A549 (cell line): Measurements from ENCODE around the gene CHMP3. TPM values are rescaled to one million over a fixed set of nuclear protein-coding genes. Genes with fewer than 3 reads are reported as not detected.

Source experiments
- ATAC-seq, 2 experiments: fragments of 200-7000 bp in 1 of 2; fragments of >200 bp in 1 of 2; cut with Nextera tagmentation in 1 of 2; cut with Tn5 transposase in 1 of 2; 3 replicates each; pipeline versions ENCODE4 v1.8.0 to v1.9.1; 2018 to 2020; ENCODE audit warnings: mild to moderate bottlenecking in 1 of 2, moderate library complexity in 1 of 2
- CTCF ChIA-PET: fragments of 300-600 bp; sonication (Branson Sonifier 250); formaldehyde crosslinking; extraction: SDS; loops from one replicate; lab custom pipeline; 2021; ENCODE audit warnings: antibody characterized with exemption, inconsistent platforms; lab: Yijun Ruan, JAX
- POLR2A ChIA-PET: fragments of 350-600 bp; formaldehyde crosslinking; extraction: SDS; loops from one replicate; lab custom pipeline; 2021; ENCODE audit warnings: antibody characterized with exemption, inconsistent platforms; lab: Yijun Ruan, JAX
- DNase-seq, 2 experiments: peaks; one replicate each; pipeline versions ENCODE4 v3.0.0 to v3.0.0-alpha.2; 2011 to 2016; ENCODE audit warnings: low read depth in 1 of 2, low spot score in 1 of 2
- FAIRE-seq: peaks from 2 replicates; lab custom pipeline; 2011; peaks lifted over from hg19 to GRCh38; lab: Jason Lieb, UNC
- H3K27ac ChIP-seq, 2 experiments: fragments of >200 bp; sonication (Bioruptor Twin); formaldehyde crosslinking; 3 replicates each; pipeline ENCODE4 v1.5.1; 2016 to 2017
- H3K4me1 ChIP-seq: fragments of >200 bp; sonication (Bioruptor Twin); formaldehyde crosslinking; 3 replicates; pipeline ENCODE4 v1.6.1; 2016
- H3K4me2 ChIP-seq: fragments of >200 bp; sonication (Bioruptor Twin); formaldehyde crosslinking; 3 replicates; pipeline ENCODE4 v1.6.1; 2016
- H3K4me3 ChIP-seq: fragments of >200 bp; sonication (Bioruptor Twin); formaldehyde crosslinking; 3 replicates; pipeline ENCODE4 v1.5.1; 2016
- H3K9me3 ChIP-seq: fragments of >200 bp; sonication (Bioruptor Twin); formaldehyde crosslinking; 3 replicates; pipeline ENCODE4 v1.6.1; 2016
- BHLHE40 ChIP-seq: IDR thresholded peaks from 2 replicates; pipeline ENCODE4 v1.6.1; 2012; ENCODE audit warnings: low read depth, low read length, inconsistent platforms
- CHD4 ChIP-seq: fragments of 200-600 bp; sonication (generic); IDR thresholded peaks from 2 replicates; pipeline ENCODE4 v1.6.1; 2016; ENCODE audit warnings: antibody characterized with exemption, mild to moderate bottlenecking, borderline replicate concordance
- ESRRA ChIP-seq: fragments of 150-350 bp; IDR thresholded peaks from 2 replicates; pipeline ENCODE4 v1.6.1; 2014; ENCODE audit warnings: mild to moderate bottlenecking, low read length, borderline replicate concordance
- FOSB ChIP-seq: fragments of 250-450 bp; sonication (Bioruptor Pico); IDR thresholded peaks from 2 replicates; pipeline ENCODE4 v1.5.0; 2020; ENCODE audit warnings: mild to moderate bottlenecking, moderate library complexity
- FOSL2 ChIP-seq, 2 experiments: fragments of 450-650 bp in 1 of 2; fragments of >200 bp in 1 of 2; sonication (Bioruptor Twin) in 1 of 2; formaldehyde crosslinking; IDR thresholded peaks; 2 replicates each; pipeline versions ENCODE4 v1.5.0 to v1.6.1; 2016 to 2020; ENCODE audit warnings: mild to moderate bottlenecking in 1 of 2, moderate library complexity in 1 of 2
- FOXS1 ChIP-seq: fragments of 250-450 bp; sonication (Bioruptor Pico); IDR thresholded peaks from 2 replicates; pipeline ENCODE4 v1.5.0; 2020; ENCODE audit warnings: mild to moderate bottlenecking, moderate library complexity
- GATA3 ChIP-seq: IDR thresholded peaks from 2 replicates; pipeline ENCODE4 v1.6.1; 2012; ENCODE audit warnings: borderline replicate concordance
- HES2 ChIP-seq: fragments of >200 bp; sonication (Bioruptor Twin); formaldehyde crosslinking; IDR thresholded peaks from 2 replicates; pipeline ENCODE4 v1.6.1; 2016
- HOXB13 ChIP-seq: fragments of 250-450 bp; sonication (Bioruptor Pico); IDR thresholded peaks from 2 replicates; pipeline ENCODE4 v1.5.0; 2020; ENCODE audit warnings: low read depth, mild to moderate bottlenecking, moderate library complexity
- JUNB ChIP-seq: fragments of >200 bp; sonication (Bioruptor Twin); formaldehyde crosslinking; IDR thresholded peaks from 2 replicates; pipeline ENCODE4 v1.6.1; 2016
- MAX ChIP-seq: IDR thresholded peaks from 2 replicates; pipeline ENCODE4 v1.6.1; 2012
- MYC ChIP-seq: IDR thresholded peaks from 2 replicates; pipeline ENCODE4 v1.6.1; 2012; ENCODE audit warnings: mild to moderate bottlenecking, inconsistent platforms, low read length, improper control_type of control experiment, borderline replicate concordance
- NFE2L2 ChIP-seq: fragments of 150-350 bp; conservative IDR thresholded peaks from 2 replicates; pipeline ENCODE4 v1.6.1; 2014; ENCODE audit warnings: low read length
- NR3C1 ChIP-seq: fragments of >200 bp; sonication (Bioruptor Twin); formaldehyde crosslinking; IDR thresholded peaks from 3 replicates; pipeline ENCODE4 v1.6.1; 2017
- RARB ChIP-seq: fragments of 250-450 bp; sonication (Bioruptor Pico); IDR thresholded peaks from 2 replicates; pipeline ENCODE4 v1.8.0; 2021; ENCODE audit warnings: mild to moderate bottlenecking, moderate library complexity
- REST ChIP-seq: fragments of 200-600 bp; sonication (generic); IDR thresholded peaks from 2 replicates; pipeline ENCODE4 v1.6.1; 2016; ENCODE audit warnings: antibody characterized with exemption, mild to moderate bottlenecking, moderate library complexity
- RFX5 ChIP-seq: fragments of 450-650 bp; IDR thresholded peaks from 2 replicates; pipeline ENCODE4 v1.7.1; 2014; ENCODE audit warnings: antibody characterized with exemption, mild to moderate bottlenecking, moderate library complexity
- TP53 ChIP-seq: fragments of 250-450 bp; sonication (Bioruptor Pico); IDR thresholded peaks from 2 replicates; pipeline ENCODE4 v1.5.0; 2021; ENCODE audit warnings: mild to moderate bottlenecking, moderate library complexity
- ZFP36 ChIP-seq: fragments of 450-650 bp; IDR thresholded peaks from 2 replicates; pipeline ENCODE4 v1.6.1; 2014; ENCODE audit warnings: borderline replicate concordance; ENCODE audit not compliant: partially characterized antibody
- WGBS: methylation state at CpG from one replicate; pipeline ENCODE4 v1.1.6; 2017; ENCODE audit errors: missing lambda C conversion rate; 5-methylcytosine and 5-hydroxymethylcytosine counted together
- polyA plus RNA-seq, 4 experiments: library from polyadenylated mRNA; depleted of rRNA in 3 of 4; stranded (reverse); fragments of >200 nt; fragmentation: RNase III in 1 of 4; extraction: RNeasy Plus Mini Kit Qiagen cat#74134 plus additional on column Dnase treatment in 1 of 4; gene quantifications; 2 replicates in 3 of 4; 3 replicates in 1 of 4; pipeline ENCODE4 v1.2.3, GENCODE V29; 2011 to 2017
- TF ChIP-seq, protein P1 (sequence below): fragments of 250-450 bp; sonication (Bioruptor Pico); IDR thresholded peaks from 2 replicates; pipeline ENCODE4 v1.5.0; 2020; ENCODE audit warnings: low read depth, mild to moderate bottlenecking, moderate library complexity
- TF ChIP-seq, protein P2 (sequence below): IDR thresholded peaks from 2 replicates; pipeline ENCODE4 v1.6.1; 2012; ENCODE audit warnings: low read depth, borderline replicate concordance

The CHMP3 gene
- polyA plus RNA-seq, 2 of the 4 experiments (the other 2 are of a cell fraction): 108 to 246 TPM

- no peak for TF ChIP-seq MYC
Observed at GRCh38 chr2:86485103-86485502, 78.1 kb downstream of the CHMP3 start (continued).

DNA sequence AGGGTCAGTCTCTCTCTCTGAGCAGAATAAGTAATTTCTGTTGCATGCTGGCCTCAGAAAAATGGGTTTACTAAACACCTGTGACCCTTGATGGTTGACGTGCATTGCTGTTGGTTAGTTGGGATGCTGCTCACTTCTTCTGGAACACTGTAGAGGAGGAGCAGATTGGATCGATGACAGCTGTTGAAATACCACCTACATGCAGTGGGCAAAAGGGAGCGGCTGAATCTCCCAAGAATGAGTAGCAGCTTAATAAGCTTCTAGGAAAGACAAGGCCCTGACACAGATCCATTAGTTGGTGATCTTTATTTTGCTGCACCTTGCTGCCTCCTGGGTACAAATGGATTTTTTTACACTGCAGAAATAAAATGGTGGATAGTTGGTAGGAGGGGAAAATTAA, 78.9 kb downstream of the CHMP3 start:
- H3K9me3 ChIP-seq: no peaks in the 10 kb centered on the region
- DNase-seq (no peak), ATAC-seq (no peak)
- TF ChIP-seq BHLHE40 (no peak), NR3C1 (no peak)
- TF ChIP-seq, all 56 proteins: peak for 0
- Histone ChIP-seq H3K4me2 (no peak overlapping the region), H3K4me1 (peaks cover 6% of the 10 kb centered on the region; the same call in 1 of the 3 replicates), H3K4me3 (no peak overlapping the region), H3K27ac (no peak overlapping the region)
- 94% methylated on average over 3 of the region's 3 CpGs for WGBS
- POLR2A ChIA-PET: no interaction called here
- no peak for FAIRE-seq
- CTCF ChIA-PET: no interaction called here

DNA sequence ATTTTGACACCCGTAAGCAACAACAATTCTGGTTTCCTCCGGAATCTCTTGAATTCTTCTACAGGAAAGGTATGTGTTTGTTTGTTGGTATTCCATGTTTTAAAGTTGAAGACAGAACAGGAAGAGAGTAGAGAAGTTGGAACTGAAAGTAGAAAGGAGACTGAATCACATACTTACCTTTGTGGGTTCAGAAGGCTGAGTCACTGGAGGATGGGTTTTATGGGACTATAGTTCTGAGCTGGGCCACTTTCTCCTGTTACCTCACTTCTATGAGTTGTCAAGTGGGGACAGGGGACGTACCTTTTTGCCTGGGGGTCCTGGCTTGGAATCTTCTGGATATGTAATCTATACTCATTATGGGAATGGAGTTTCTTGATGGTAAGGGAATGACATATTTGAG, 81.2 kb downstream of the CHMP3 start:
- Histone ChIP-seq H3K4me1 (peaks cover 6% of the 10 kb centered on the region; the same call in 1 of the 3 replicates), H3K9me3 (no peaks in the 10 kb centered on the region), H3K4me2 (no peak overlapping the region), H3K27ac (no peak overlapping the region), H3K4me3 (no peak overlapping the region)
- DNase-seq (no peak), ATAC-seq (no peak), FAIRE-seq (no peak)
- POLR2A ChIA-PET: no interaction called here
- WGBS: 93% methylated on average over 3 of the region's 3 CpGs
- TF ChIP-seq REST (no peak), JUNB (no peak)
- CTCF ChIA-PET: no interaction called here

GRCh38 chr2:86480105-86480504, 83.1 kb downstream of the CHMP3 start:
- TF ChIP-seq NFE2L2: no peak
- WGBS: 66% methylated on average over 7 of the region's 7 CpGs
- ATAC-seq (no peak), DNase-seq (no peak), FAIRE-seq (no peak)
- Histone ChIP-seq H3K4me3 (no peak overlapping the region), H3K4me2 (no peak overlapping the region), H3K4me1 (peaks cover 6% of the 10 kb centered on the region; the same call in 1 of the 3 replicates), H3K27ac (no peak overlapping the region), H3K9me3 (no peaks in the 10 kb centered on the region)
- CTCF ChIA-PET: interaction anchor here (1.3 kb wide), 1 partner anchor 8 kb away, joined by 4 read pairs; no protein-coding TSS in a partner anchor
- POLR2A ChIA-PET: no interaction called here

DNA sequence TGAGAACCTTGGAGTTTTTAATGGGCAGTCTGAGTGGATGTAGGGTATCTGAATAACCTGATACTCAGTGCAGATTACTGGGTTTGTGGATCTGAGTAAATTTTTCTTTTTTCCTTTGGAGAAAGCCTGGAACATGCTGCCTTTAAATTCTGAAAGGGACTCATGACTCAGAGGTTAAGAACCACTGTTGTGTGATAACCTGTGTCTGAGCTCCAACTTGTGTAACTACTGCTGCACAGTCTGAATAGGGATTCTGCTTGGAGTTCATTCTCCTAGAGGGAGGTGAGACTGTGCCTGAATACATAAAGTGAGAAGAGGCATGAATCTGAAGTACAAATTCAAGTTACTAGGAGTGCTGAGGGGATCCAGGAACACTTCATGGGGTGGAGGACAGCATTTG, 85.9 kb downstream of the CHMP3 start:
- ChIA-PET CTCF (interaction anchor here (0.8 kb wide), 1 partner anchor 9 kb away, joined by 3 read pairs; no protein-coding TSS in a partner anchor), POLR2A (no interaction called here)
- no peak for DNase-seq
- no peak; a peak in 1 of 6 replicates for ATAC-seq
- Histone ChIP-seq H3K27ac (no peak overlapping the region), H3K9me3 (no peaks in the 10 kb centered on the region), H3K4me3 (no peak overlapping the region), H3K4me2 (no peak overlapping the region), H3K4me1 (peaks cover 6% of the 10 kb centered on the region; the same call in 1 of the 3 replicates)
- FAIRE-seq: no peak
- TF ChIP-seq MAX: no peak
- no peak for TF ChIP-seq CHD4

DNA sequence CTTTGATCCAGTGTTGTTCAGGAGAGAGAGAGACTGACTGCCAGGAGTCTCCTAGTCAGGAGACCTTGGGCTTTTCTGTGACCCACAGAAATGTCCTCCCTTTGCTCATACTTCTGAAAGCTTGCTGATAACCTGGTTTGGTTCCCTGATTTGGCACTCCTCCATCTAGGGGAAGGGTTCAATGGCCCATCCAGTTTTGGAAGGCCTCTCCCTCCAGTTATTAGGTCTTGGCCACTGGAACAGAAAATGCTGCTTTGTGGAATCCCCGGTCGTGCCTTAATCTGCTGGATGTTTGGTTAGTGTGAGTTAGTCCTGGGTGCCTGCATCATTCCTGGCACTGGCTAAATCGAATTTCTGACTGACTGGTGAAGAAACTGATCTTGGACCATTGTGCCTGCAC, 86.3 kb downstream of the CHMP3 start:
- Histone ChIP-seq H3K4me2 (no peak overlapping the region), H3K4me1 (peaks cover 6% of the 10 kb centered on the region; the same call in 1 of the 3 replicates), H3K9me3 (no peaks in the 10 kb centered on the region), H3K27ac (no peak overlapping the region), H3K4me3 (no peak overlapping the region)
- ChIA-PET CTCF (interaction anchor here (0.7 to 1.6 kb wide), 3 partner anchors 9 to 10 kb away, joined by 3 to 4 read pairs (median 3); no protein-coding TSS in a partner anchor), POLR2A (no interaction called here)
- no peak for FAIRE-seq
- no peak for DNase-seq
- no peak for ATAC-seq
- 67% methylated on average over 3 of the region's 3 CpGs for WGBS
- TF ChIP-seq RFX5 (no peak), RARB (no peak), FOSB (CRISPR knock-in tag) (no peak), FOSL2 (IDR thresholded peaks at IDR 0.05) (no peak), FOSL2 (CRISPR knock-in tag; IDR thresholded peaks at IDR 0.05) (no peak), HOXB13 (CRISPR knock-in tag) (no peak), BHLHE40 (no peak), TP53 (CRISPR knock-in tag) (no peak), HES2 (no peak), GATA3 (no peak), ESRRA (no peak), FOXS1 (CRISPR knock-in tag) (no peak), ZFP36 (no peak)
- TF ChIP-seq, protein P1, sequence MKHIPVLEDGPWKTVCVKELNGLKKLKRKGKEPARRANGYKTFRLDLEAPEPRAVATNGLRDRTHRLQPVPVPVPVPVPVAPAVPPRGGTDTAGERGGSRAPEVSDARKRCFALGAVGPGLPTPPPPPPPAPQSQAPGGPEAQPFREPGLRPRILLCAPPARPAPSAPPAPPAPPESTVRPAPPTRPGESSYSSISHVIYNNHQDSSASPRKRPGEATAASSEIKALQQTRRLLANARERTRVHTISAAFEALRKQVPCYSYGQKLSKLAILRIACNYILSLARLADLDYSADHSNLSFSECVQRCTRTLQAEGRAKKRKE (CRISPR knock-in tag): no peak
- TF ChIP-seq, protein P2, sequence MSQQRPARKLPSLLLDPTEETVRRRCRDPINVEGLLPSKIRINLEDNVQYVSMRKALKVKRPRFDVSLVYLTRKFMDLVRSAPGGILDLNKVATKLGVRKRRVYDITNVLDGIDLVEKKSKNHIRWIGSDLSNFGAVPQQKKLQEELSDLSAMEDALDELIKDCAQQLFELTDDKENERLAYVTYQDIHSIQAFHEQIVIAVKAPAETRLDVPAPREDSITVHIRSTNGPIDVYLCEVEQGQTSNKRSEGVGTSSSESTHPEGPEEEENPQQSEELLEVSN: no peak
